Thoracic aorta (tissue), 2 donors: ENCODE results near the gene HAP1. TPM values are rescaled to one million over a fixed set of nuclear protein-coding genes. Genes with fewer than 3 reads are reported as not detected.

Experiments used
- ATAC-seq: fragments of 150-250 bp; one replicate; pipeline ENCODE4 v1.8.0; 2017; ENCODE audit warnings: low read depth; ENCODE audit not compliant: insufficient number of reproducible peaks, low FRiP score
- DNase-seq: peaks from one replicate; pipeline ENCODE4 v3.0.0-alpha.2; 2020; ENCODE audit warnings: low spot score
- H3K27ac ChIP-seq, 2 donors: fragments of 200-600 bp; sonication (generic); 1 replicate in 1 of 2; 2 replicates in 1 of 2; pipeline ENCODE4 v1.5.1; 2016; ENCODE audit warnings: mild to moderate bottlenecking in 2 of 2, moderate library complexity in 2 of 2
- H3K27me3 ChIP-seq: fragments of 200-600 bp; sonication (generic); replicated peaks from 2 replicates; pipeline ENCODE4 v1.6.0; 2016; ENCODE audit warnings: mild to moderate bottlenecking; ENCODE audit not compliant: insufficient read depth
- H3K36me3 ChIP-seq: fragments of 200-600 bp; sonication (generic); one replicate; pipeline ENCODE4 v1.5.1; 2016
- H3K4me1 ChIP-seq, 2 donors: fragments of 200-600 bp; sonication (generic); 1 replicate in 1 of 2; 2 replicates in 1 of 2; pipeline versions ENCODE4 v1.5.1 to v1.6.0; 2016; ENCODE audit warnings: low read depth in 2 of 2, mild to moderate bottlenecking in 1 of 2; ENCODE audit not compliant: control insufficient read depth in 1 of 2
- H3K4me3 ChIP-seq: fragments of 200-600 bp; sonication (generic); 2 replicates; pipeline ENCODE4 v1.5.1; 2016; ENCODE audit warnings: mild to moderate bottlenecking
- H3K9me3 ChIP-seq: fragments of 200-600 bp; sonication (generic); 2 replicates; pipeline ENCODE4 v1.5.1; 2016
- total RNA-seq, 2 donors: library from RNA; depleted of rRNA; stranded (reverse); fragments of >200 nt; gene quantifications; one replicate each; pipeline versions ENCODE4 v1.1.0 to v1.2.3, GENCODE V29; 2016
- TF ChIP-seq, protein P1 (sequence below): fragments of 200-600 bp; sonication (generic); IDR thresholded peaks from one replicate; pipeline ENCODE4 v1.5.1; 2019; ENCODE audit warnings: antibody characterized with exemption

HAP1 gene
- total RNA-seq, 2 donors from 2014 or later = 0.35 TPM; not detected in 1

DNA sequence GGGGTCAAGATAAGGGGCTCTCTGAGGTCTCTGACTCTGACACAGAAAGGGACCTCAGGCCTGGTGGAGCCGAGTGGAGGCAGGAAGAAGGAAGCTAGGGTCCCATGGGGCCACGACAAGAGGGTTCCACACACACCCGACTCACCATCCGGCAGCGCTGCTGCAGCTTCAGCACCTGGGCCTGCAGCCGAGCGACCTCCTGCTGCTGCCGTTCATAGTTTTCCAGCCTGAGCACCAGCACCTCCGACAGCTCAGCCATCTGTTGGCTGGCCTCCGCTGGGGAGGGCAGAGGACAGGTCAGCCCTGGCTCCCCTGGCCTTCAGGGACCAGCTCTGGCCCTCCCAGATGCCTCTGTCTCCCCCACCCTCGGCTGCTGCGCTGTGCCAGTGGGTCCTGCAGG is 6.4 kb downstream of the HAP1 start:
- H3K27me3 ChIP-seq = no peaks in the 10 kb centered on the region
- no peaks in the 10 kb centered on the region for H3K9me3 ChIP-seq
- H3K4me3 ChIP-seq = no peak overlapping the region
- H3K36me3 ChIP-seq = no peaks in the 10 kb centered on the region
- H3K4me1 ChIP-seq = no peaks in the 10 kb centered on the region
- no peak for DNase-seq
- no peak for ATAC-seq
- no peak overlapping the region for H3K27ac ChIP-seq
- TF ChIP-seq, protein P1, sequence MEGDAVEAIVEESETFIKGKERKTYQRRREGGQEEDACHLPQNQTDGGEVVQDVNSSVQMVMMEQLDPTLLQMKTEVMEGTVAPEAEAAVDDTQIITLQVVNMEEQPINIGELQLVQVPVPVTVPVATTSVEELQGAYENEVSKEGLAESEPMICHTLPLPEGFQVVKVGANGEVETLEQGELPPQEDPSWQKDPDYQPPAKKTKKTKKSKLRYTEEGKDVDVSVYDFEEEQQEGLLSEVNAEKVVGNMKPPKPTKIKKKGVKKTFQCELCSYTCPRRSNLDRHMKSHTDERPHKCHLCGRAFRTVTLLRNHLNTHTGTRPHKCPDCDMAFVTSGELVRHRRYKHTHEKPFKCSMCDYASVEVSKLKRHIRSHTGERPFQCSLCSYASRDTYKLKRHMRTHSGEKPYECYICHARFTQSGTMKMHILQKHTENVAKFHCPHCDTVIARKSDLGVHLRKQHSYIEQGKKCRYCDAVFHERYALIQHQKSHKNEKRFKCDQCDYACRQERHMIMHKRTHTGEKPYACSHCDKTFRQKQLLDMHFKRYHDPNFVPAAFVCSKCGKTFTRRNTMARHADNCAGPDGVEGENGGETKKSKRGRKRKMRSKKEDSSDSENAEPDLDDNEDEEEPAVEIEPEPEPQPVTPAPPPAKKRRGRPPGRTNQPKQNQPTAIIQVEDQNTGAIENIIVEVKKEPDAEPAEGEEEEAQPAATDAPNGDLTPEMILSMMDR = no peak

DNA sequence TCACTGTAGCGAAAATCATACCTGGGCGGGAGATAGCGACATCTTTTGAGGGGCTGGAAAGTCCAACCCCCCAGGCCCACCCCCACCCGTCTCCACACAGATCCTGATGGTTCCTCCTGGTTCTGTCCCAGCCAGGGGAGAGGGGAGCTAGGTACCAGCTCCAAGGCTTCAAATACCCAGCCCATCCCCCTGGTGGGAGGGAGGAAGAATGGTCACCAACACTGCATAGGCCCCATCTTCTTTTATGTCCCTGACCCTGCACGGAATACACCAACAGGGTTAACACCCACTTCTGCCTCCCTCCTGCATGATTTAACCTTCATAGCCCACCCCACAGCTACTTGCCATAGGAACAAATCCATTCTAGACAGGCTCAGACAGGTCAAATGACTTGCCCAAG is 9.3 kb downstream of the HAP1 start:
- ATAC-seq (no peak), DNase-seq (no peak)
- no peaks in the 10 kb centered on the region for H3K27me3 ChIP-seq
- no peak overlapping the region for H3K27ac ChIP-seq
- no peaks in the 10 kb centered on the region for H3K9me3 ChIP-seq
- no peak overlapping the region for H3K4me3 ChIP-seq
- no peaks in the 10 kb centered on the region for H3K4me1 ChIP-seq
- H3K36me3 ChIP-seq = no peaks in the 10 kb centered on the region
- TF ChIP-seq, protein P1 = no peak

DNA sequence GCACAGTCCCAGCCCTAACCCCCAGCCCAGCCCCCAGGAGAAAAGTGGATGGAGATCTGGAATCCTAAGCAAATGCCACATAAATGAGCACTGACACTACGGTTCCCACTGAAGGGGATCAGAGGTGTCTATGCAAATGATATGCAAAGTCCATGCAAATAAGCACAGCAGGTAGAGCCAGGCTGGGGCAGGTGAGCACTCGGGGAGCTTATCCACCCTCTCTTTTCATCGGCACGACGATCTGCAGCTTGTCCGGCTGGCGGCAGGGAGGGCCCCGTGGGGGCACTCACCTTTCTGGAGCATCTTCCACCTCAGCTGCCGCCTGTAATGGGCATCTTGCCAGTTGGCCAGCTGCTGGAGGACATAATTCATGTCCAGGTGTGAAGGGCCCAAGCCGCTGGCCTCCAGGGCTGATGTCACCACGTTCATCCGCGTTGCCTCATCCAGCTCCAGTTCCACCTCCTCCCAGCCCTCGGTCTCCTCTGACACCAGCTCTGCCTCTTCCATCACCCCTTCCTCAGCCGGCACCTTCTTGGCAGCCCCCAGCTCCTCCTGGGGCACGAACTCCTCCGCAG is 9.9 kb downstream of the HAP1 start:
- Histone ChIP-seq H3K36me3 (no peaks in the 10 kb centered on the region), H3K4me1 (no peaks in the 10 kb centered on the region), H3K27ac (no peak overlapping the region), H3K9me3 (no peaks in the 10 kb centered on the region), H3K27me3 (no peaks in the 10 kb centered on the region), H3K4me3 (no peak overlapping the region)
- ATAC-seq (no peak), DNase-seq (no peak)
- TF ChIP-seq, protein P1 = no peak

DNA sequence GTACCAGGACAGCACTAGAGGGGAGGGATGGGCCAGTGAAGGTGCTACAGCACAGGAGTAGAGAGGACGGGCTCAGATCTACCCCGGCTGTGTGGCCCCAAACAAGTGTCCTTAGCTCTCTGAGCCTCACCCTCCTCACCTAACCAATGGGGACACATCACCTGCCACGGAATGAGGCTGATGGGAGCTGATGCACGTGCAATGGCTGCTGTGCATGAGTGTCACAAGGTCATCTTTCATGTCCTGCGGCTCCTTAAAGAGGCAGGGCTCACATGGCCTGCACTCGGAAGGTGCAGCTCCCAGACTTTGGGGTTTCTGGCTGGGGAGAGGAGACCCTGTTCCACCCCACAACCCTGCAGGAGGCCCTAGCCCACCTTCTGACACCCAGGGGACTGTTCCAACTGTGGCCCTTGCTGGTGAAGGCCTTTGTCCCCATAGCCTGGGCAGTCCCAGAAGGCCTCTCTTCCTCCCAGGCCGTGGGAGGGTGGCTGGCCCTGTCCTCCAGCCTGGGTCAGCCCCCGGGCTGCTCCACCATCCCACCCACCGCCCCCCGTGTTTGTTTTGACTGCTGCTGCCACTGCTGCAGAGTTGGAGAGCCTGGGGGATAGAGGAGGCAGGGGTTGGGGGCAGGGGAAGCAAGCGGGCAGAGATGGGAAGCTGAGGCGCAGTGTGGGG is 10.5 kb downstream of the HAP1 start:
- Histone ChIP-seq H3K27me3 (no peaks in the 10 kb centered on the region), H3K36me3 (no peaks in the 10 kb centered on the region), H3K4me1 (no peaks in the 10 kb centered on the region), H3K27ac (no peak overlapping the region), H3K9me3 (no peaks in the 10 kb centered on the region), H3K4me3 (no peak overlapping the region)
- DNase-seq = no peak
- no peak for ATAC-seq
- TF ChIP-seq, protein P1 = no peak

DNA sequence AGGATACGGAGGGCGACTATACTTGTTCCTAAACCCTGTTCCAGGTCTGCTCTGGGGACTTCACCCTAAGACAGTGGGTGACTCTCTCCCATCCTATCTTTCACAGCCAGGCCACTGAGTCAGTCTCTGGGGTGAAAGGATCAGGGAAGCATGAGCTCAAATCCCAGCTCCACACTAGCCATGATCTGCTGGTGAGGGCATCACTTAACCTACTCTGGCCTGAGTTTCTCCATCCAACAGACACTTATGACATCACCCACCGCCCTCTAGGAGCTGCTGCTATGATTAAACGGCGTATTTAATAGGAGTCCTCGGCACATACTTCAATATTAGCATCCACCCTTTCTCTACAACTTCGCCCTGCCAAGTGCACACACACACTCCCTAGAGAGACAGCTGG is 12.2 kb downstream of the HAP1 start:
- Histone ChIP-seq H3K4me3 (no peak overlapping the region), H3K27me3 (no peaks in the 10 kb centered on the region), H3K36me3 (no peaks in the 10 kb centered on the region), H3K27ac (no peak overlapping the region), H3K4me1 (no peaks in the 10 kb centered on the region), H3K9me3 (no peaks in the 10 kb centered on the region)
- TF ChIP-seq, protein P1 = no peak
- ATAC-seq = no peak
- DNase-seq = no peak
